Measurements from ENCODE around the gene CD200R1.
A peak's percentile ranks its signal among the peaks of the same experiment; 100 is the strongest.

The CD200R1 gene

GRCh38 chr3:112974894-112975293, at the start of gene CD200R1:
Gene CD200R1 (minus strand): TSS chr3:112975103. CDS start chr3:112974857, 246 bp downstream.
- no peak for DNase-seq
- peak within 1 kb of the TSS; percentile 75 for H3K4me3 Mint-ChIP-seq

GRCh38 chr3:113021471-113021870, 46.6 kb upstream of the CD200R1 start:
- Mint-ChIP-seq H3K36me3 (ENCODE audit: low read depth) (peaks cover 42% of the 10 kb centered on the region), H3K4me1 (ENCODE audit: low read depth) (peaks cover 50% of the 10 kb centered on the region), H3K27ac (no peak overlapping the region), H3K4me3 (no peak overlapping the region), H3K27me3 (no peaks in the 10 kb centered on the region), H3K9me3 (peaks cover 3% of the 10 kb centered on the region)
- DNase-seq = no peak

More at GRCh38 chr3:112974894-112975293, at the start of gene CD200R1:
- Mint-ChIP-seq H3K4me1 (ENCODE audit: low read depth) (peaks cover 82% of the 10 kb centered on the region), H3K36me3 (ENCODE audit: low read depth) (no peaks in the 10 kb centered on the region), H3K9me3 (no peaks in the 10 kb centered on the region), H3K27ac (peak within 1 kb of the TSS; percentile 93), H3K27me3 (no peaks in the 10 kb centered on the region)

- Mint-ChIP-seq H3K27me3 (no peaks in the 10 kb centered on the region), H3K9me3 (peaks cover 3% of the 10 kb centered on the region), H3K4me3 (peak overlapping the region; percentile 90), H3K36me3 (ENCODE audit: low read depth) (peaks cover 62% of the 10 kb centered on the region), H3K27ac (peak overlapping the region; percentile 94), H3K4me1 (ENCODE audit: low read depth) (peaks cover 64% of the 10 kb centered on the region)
- DNase-seq = peak; percentile 93
These were observed 44.6 kb upstream of the CD200R1 start for GRCh38 chr3:113019182-113020137.

- H3K36me3 Mint-ChIP-seq (ENCODE audit: low read depth) = peaks cover 70% of the 10 kb centered on the region
These were observed 43.8 kb upstream of the CD200R1 start for GRCh38 chr3:113018536-113019181.

GRCh38 chr3:113013593-113013992, 38.7 kb upstream of the CD200R1 start:
- no peaks in the 10 kb centered on the region for H3K27me3 Mint-ChIP-seq
- H3K36me3 Mint-ChIP-seq (ENCODE audit: low read depth) = peaks cover 96% of the 10 kb centered on the region
- H3K4me1 Mint-ChIP-seq (ENCODE audit: low read depth) = peaks cover 78% of the 10 kb centered on the region
- H3K9me3 Mint-ChIP-seq = no peaks in the 10 kb centered on the region
- no peak for DNase-seq
- H3K4me3 Mint-ChIP-seq = no peak overlapping the region
- H3K27ac Mint-ChIP-seq = peak overlapping the region; percentile 78

More at GRCh38 chr3:113018536-113019181, 43.8 kb upstream of the CD200R1 start:
- H3K4me3 Mint-ChIP-seq = peak overlapping the region; percentile 90
- H3K4me1 Mint-ChIP-seq (ENCODE audit: low read depth) = peaks cover 69% of the 10 kb centered on the region
- H3K27ac Mint-ChIP-seq = peak overlapping the region; percentile 94
- DNase-seq = no peak
- no peaks in the 10 kb centered on the region for H3K27me3 Mint-ChIP-seq
- H3K9me3 Mint-ChIP-seq = peaks cover 3% of the 10 kb centered on the region

- Mint-ChIP-seq H3K9me3 (no peaks in the 10 kb centered on the region), H3K4me1 (ENCODE audit: low read depth) (peaks cover 87% of the 10 kb centered on the region), H3K36me3 (ENCODE audit: low read depth) (peaks cover 98% of the 10 kb centered on the region), H3K4me3 (no peak overlapping the region), H3K27me3 (no peaks in the 10 kb centered on the region), H3K27ac (peak overlapping the region; percentile 81)
- no peak for DNase-seq
These were observed 33.2 kb upstream of the CD200R1 start for GRCh38 chr3:113008117-113008516.

- peaks cover 88% of the 10 kb centered on the region for H3K4me1 Mint-ChIP-seq (ENCODE audit: low read depth)
- peaks cover 98% of the 10 kb centered on the region for H3K36me3 Mint-ChIP-seq (ENCODE audit: low read depth)
- H3K9me3 Mint-ChIP-seq = no peaks in the 10 kb centered on the region
- peak overlapping the region; percentile 94 for H3K27ac Mint-ChIP-seq
- peak overlapping the region; percentile 59 for H3K4me3 Mint-ChIP-seq
- no peaks in the 10 kb centered on the region for H3K27me3 Mint-ChIP-seq
- DNase-seq = no peak
These were observed 31.6 kb upstream of the CD200R1 start for GRCh38 chr3:113006359-113007056.

GRCh38 chr3:113005611-113006010, 30.7 kb upstream of the CD200R1 start:
- H3K9me3 Mint-ChIP-seq = no peaks in the 10 kb centered on the region
- no peaks in the 10 kb centered on the region for H3K27me3 Mint-ChIP-seq
- H3K27ac Mint-ChIP-seq = peak overlapping the region; percentile 94
- H3K4me3 Mint-ChIP-seq = peak overlapping the region; percentile 59
- H3K4me1 Mint-ChIP-seq (ENCODE audit: low read depth) = peaks cover 89% of the 10 kb centered on the region
- DNase-seq = no peak
- H3K36me3 Mint-ChIP-seq (ENCODE audit: low read depth) = peaks cover 98% of the 10 kb centered on the region

- DNase-seq = peak; percentile 42
- Mint-ChIP-seq H3K27ac (peak overlapping the region; percentile 85), H3K9me3 (no peaks in the 10 kb centered on the region), H3K27me3 (no peaks in the 10 kb centered on the region), H3K4me3 (no peak overlapping the region), H3K4me1 (ENCODE audit: low read depth) (peaks cover 83% of the 10 kb centered on the region), H3K36me3 (ENCODE audit: low read depth) (peaks cover 98% of the 10 kb centered on the region)
These were observed 27.8 kb upstream of the CD200R1 start for GRCh38 chr3:113002679-113003078.

- peaks cover 98% of the 10 kb centered on the region for H3K36me3 Mint-ChIP-seq (ENCODE audit: low read depth)
- peaks cover 80% of the 10 kb centered on the region for H3K4me1 Mint-ChIP-seq (ENCODE audit: low read depth)
- H3K27me3 Mint-ChIP-seq = no peaks in the 10 kb centered on the region
- peak overlapping the region; percentile 85 for H3K27ac Mint-ChIP-seq
- H3K4me3 Mint-ChIP-seq = no peak overlapping the region
- no peaks in the 10 kb centered on the region for H3K9me3 Mint-ChIP-seq
- no peak for DNase-seq
These were observed 27.1 kb upstream of the CD200R1 start for GRCh38 chr3:113002037-113002436.

- Mint-ChIP-seq H3K36me3 (ENCODE audit: low read depth) (peaks cover 94% of the 10 kb centered on the region), H3K4me1 (ENCODE audit: low read depth) (peaks cover 75% of the 10 kb centered on the region), H3K27ac (peak overlapping the region; percentile 89), H3K9me3 (no peaks in the 10 kb centered on the region), H3K4me3 (no peak overlapping the region), H3K27me3 (no peaks in the 10 kb centered on the region)
- no peak for DNase-seq
These were observed 25.8 kb upstream of the CD200R1 start for GRCh38 chr3:113000691-113001090.

GRCh38 chr3:112995800-112996199, 20.9 kb upstream of the CD200R1 start:
- Mint-ChIP-seq H3K4me1 (ENCODE audit: low read depth) (peaks cover 67% of the 10 kb centered on the region), H3K27me3 (no peaks in the 10 kb centered on the region), H3K4me3 (no peak overlapping the region), H3K36me3 (ENCODE audit: low read depth) (peaks cover 89% of the 10 kb centered on the region), H3K9me3 (no peaks in the 10 kb centered on the region), H3K27ac (peak overlapping the region; percentile 6)
- no peak for DNase-seq

GRCh38 chr3:112990672-112991602, 16.0 kb upstream of the CD200R1 start, which contains the start of gene GTPBP8:
Gene GTPBP8 (plus strand): TSS chr3:112990984. CDS start chr3:112991000, 16 bp downstream.
- Mint-ChIP-seq H3K27me3 (no peaks in the 10 kb centered on the region), H3K4me1 (ENCODE audit: low read depth) (peaks cover 53% of the 10 kb centered on the region), H3K36me3 (ENCODE audit: low read depth) (peaks cover 48% of the 10 kb centered on the region), H3K27ac (peak within 1 kb of the TSS; percentile 97), H3K4me3 (peak within 1 kb of the TSS; percentile 93), H3K9me3 (no peaks in the 10 kb centered on the region)
- peak; percentile 89 for DNase-seq

Data from activated T-cell treated with anti-CD3 and anti-CD28 coated beads, Interleukin-2, amount 50 U/mL, for 24 hours (primary cell).